SK-N-SH treated with all-trans-retinoic acid at 6 μM for 48 hours (cell line): Measurements from ENCODE around the gene MRPL46.
"Not testable (repeated sequence)": the region's sequence is repeated elsewhere in the genome, so short reads cannot be mapped to it uniquely, and the experiment has no call there.

Experiments
- CREB5 ChIP-seq: fragments of 250-450 bp; sonication (Bioruptor Pico); IDR thresholded peaks from 2 replicates; pipeline ENCODE4 v1.5.1; 2020; ENCODE audit warnings: low read depth, mild to moderate bottlenecking, moderate library complexity
- ESRRG ChIP-seq: fragments of 250-450 bp; sonication (Bioruptor Pico); IDR thresholded peaks from 2 replicates; pipeline ENCODE4 v1.6.1; 2021; ENCODE audit warnings: mild to moderate bottlenecking
- OSR1 ChIP-seq: fragments of 250-450 bp; sonication (Bioruptor Pico); IDR thresholded peaks from 2 replicates; pipeline ENCODE4 v1.8.0; 2022; ENCODE audit warnings: moderate library complexity, mild to moderate bottlenecking, inconsistent platforms
- PATZ1 ChIP-seq: fragments of 250-450 bp; sonication (Bioruptor Pico); IDR thresholded peaks from 2 replicates; pipeline ENCODE4 v1.8.0; 2020; ENCODE audit warnings: mild to moderate bottlenecking, moderate library complexity, borderline replicate concordance
- RARB ChIP-seq: fragments of 250-450 bp; sonication (Bioruptor Pico); IDR thresholded peaks from 2 replicates; pipeline ENCODE4 v1.8.0; 2021; ENCODE audit warnings: mild to moderate bottlenecking, moderate library complexity
- TOX ChIP-seq: fragments of 250-450 bp; sonication (Bioruptor Pico); IDR thresholded peaks from 2 replicates; pipeline ENCODE4 v1.8.0; 2021; ENCODE audit warnings: mild to moderate bottlenecking, moderate library complexity, borderline replicate concordance
- TSHZ2 ChIP-seq: fragments of 250-450 bp; sonication (Bioruptor Pico); IDR thresholded peaks from 2 replicates; pipeline ENCODE4 v1.5.0; 2020; ENCODE audit warnings: mild to moderate bottlenecking, moderate library complexity
- ZFP30 ChIP-seq: fragments of 450-650 bp; formaldehyde crosslinking; IDR thresholded peaks from 2 replicates; pipeline ENCODE4 v1.5.0; 2022; ENCODE audit warnings: mild to moderate bottlenecking, moderate library complexity

- not testable (repeated sequence) for TF ChIP-seq CREB5 (CRISPR knock-in tag); RARB; TSHZ2; OSR1; TOX (CRISPR knock-in tag); PATZ1; ZFP30; ESRRG (CRISPR knock-in tag)
These were observed 1.5 kb upstream of the MRPL46 start for GRCh38 chr15:88468721-88469120.
